K562 (cell line): ENCODE results near the gene PI4K2B. TPM values are rescaled to one million over a fixed set of nuclear protein-coding genes. Genes with fewer than 3 reads are reported as not detected.
"Not testable (repeated sequence)": the region's sequence is repeated elsewhere in the genome, so short reads cannot be mapped to it uniquely, and the experiment has no call there.

ENCODE experiments used
- ATAC-seq: fragments of 200-7000 bp; cut with Tn5 transposase; 3 replicates; pipeline ENCODE4 v1.9.1; 2020; ENCODE audit warnings: moderate library complexity
- BruUV-seq: library from RNA; stranded (reverse); fragments of 400-500 nt; replicated peaks from 2 replicates; lab custom pipeline; 2021; lab: Mats Ljungman, UMichigan
- CTCF ChIA-PET: fragments of 300-600 bp; formaldehyde crosslinking; extraction: SDS; loops from one replicate; lab custom pipeline; 2021; ENCODE audit warnings: low intra/inter-chr PET ratio; lab: Yijun Ruan, JAX
- POLR2A ChIA-PET: fragments of 300-600, 350-650 bp; sonication (Branson Sonifier 250); formaldehyde crosslinking; extraction: SDS; loops from one replicate; lab custom pipeline; 2021; ENCODE audit warnings: antibody characterized with exemption, inconsistent platforms; lab: Yijun Ruan, JAX
- DNase-seq, 4 experiments: peaks; one replicate each; pipeline versions ENCODE4 v3.0.0 to v3.0.0-alpha.2; 2011 to 2018; ENCODE audit warnings: low spot score in 3 of 4, mixed read lengths in 3 of 4; ENCODE audit errors: extremely low read depth in 1 of 4
- FAIRE-seq: peaks from 2 replicates; lab custom pipeline; 2011; peaks lifted over from hg19 to GRCh38; lab: Jason Lieb, UNC
- H2AFZ ChIP-seq: 2 replicates; pipeline ENCODE4 v1.6.0; 2011; ENCODE audit warnings: low read depth, low read length, control low read depth, inconsistent platforms
- H3K27ac ChIP-seq: fragments of 200-600 bp; 3 replicates; pipeline ENCODE4 v1.8.0; 2011; ENCODE audit warnings: low read depth, mild to moderate bottlenecking, control low read depth, inconsistent platforms, low read length, moderate library complexity, mixed read lengths; ENCODE audit errors: extremely low read depth
- H3K27me3 ChIP-seq, 2 experiments: fragments of 300-600 bp in 1 of 2; 2 replicates in 1 of 2; 3 replicates in 1 of 2; pipeline versions ENCODE4 v1.6.0 to v1.8.0; 2011; ENCODE audit warnings: inconsistent platforms in 2 of 2, low read length in 2 of 2, mild to moderate bottlenecking in 1 of 2, mixed read lengths in 1 of 2, moderate library complexity in 1 of 2; ENCODE audit not compliant: control insufficient read depth in 2 of 2, insufficient read depth in 2 of 2
- H3K36me3 ChIP-seq: fragments of 300-600 bp; 3 replicates; pipeline ENCODE4 v1.8.0; 2011; ENCODE audit warnings: mild to moderate bottlenecking, low read length, inconsistent platforms; ENCODE audit not compliant: control insufficient read depth, insufficient read depth
- H3K4me1 ChIP-seq, 2 experiments: fragments of 200-600 bp in 1 of 2; replicated peaks in 1 of 2; 2 replicates in 1 of 2; 3 replicates in 1 of 2; pipeline versions ENCODE4 v1.5.1 to v1.8.0; 2011; ENCODE audit warnings: inconsistent platforms in 2 of 2, low read length in 2 of 2, mild to moderate bottlenecking in 1 of 2, mixed read lengths in 1 of 2, moderate library complexity in 1 of 2; ENCODE audit not compliant: control insufficient read depth in 2 of 2, insufficient read depth in 2 of 2
- H3K4me2 ChIP-seq: 2 replicates; pipeline ENCODE4 v1.6.1; 2011; ENCODE audit warnings: low read length, control low read depth, inconsistent platforms, mixed read lengths; ENCODE audit not compliant: insufficient read depth
- H3K4me3 ChIP-seq: fragments of 200-600 bp; sonication (generic), shearing (Covaris generic); 2 replicates; pipeline ENCODE4 v1.5.1; 2016; ENCODE audit warnings: control low read depth, inconsistent platforms
- H3K79me2 ChIP-seq: fragments of 200-600 bp; 3 replicates; pipeline ENCODE4 v1.8.0; 2011; ENCODE audit warnings: low read length, inconsistent platforms; ENCODE audit not compliant: control insufficient read depth, insufficient read depth
- H3K9ac ChIP-seq, 2 experiments: 2 replicates each; pipeline versions ENCODE4 v1.6.0 to v1.6.1; 2011; ENCODE audit warnings: low read depth in 2 of 2, low read length in 2 of 2, control low read depth in 1 of 2, inconsistent platforms in 1 of 2, mild to moderate bottlenecking in 1 of 2, mixed read lengths in 1 of 2; ENCODE audit not compliant: insufficient read depth in 1 of 2
- H3K9me1 ChIP-seq: one replicate; pipeline ENCODE4 v1.6.0; 2011; ENCODE audit warnings: inconsistent platforms, mild to moderate bottlenecking, low read length, moderate library complexity; ENCODE audit not compliant: control insufficient read depth, insufficient read depth
- H3K9me3 ChIP-seq: replicated peaks from 2 replicates; pipeline ENCODE4 v1.5.1; 2011; ENCODE audit warnings: low read depth, low read length, inconsistent platforms; ENCODE audit not compliant: control insufficient read depth, insufficient read depth
- H4K20me1 ChIP-seq: replicated peaks from 2 replicates; pipeline ENCODE4 v1.6.1; 2011; ENCODE audit warnings: low read length, inconsistent platforms, mixed read lengths; ENCODE audit not compliant: control insufficient read depth, insufficient read depth
- SOX6 ChIP-seq: fragments of 450-650 bp; IDR thresholded peaks from 2 replicates; pipeline ENCODE4 v1.6.1; 2014; ENCODE audit warnings: mild to moderate bottlenecking
- TEAD4 ChIP-seq, 2 experiments: sonication (generic) in 1 of 2; formaldehyde crosslinking in 1 of 2; IDR thresholded peaks; 2 replicates each; pipeline versions ENCODE4 v1.6.1 to v1.8.0; 2012 to 2022; ENCODE audit warnings: borderline replicate concordance in 1 of 2, inconsistent platforms in 1 of 2, low read length in 1 of 2, mild to moderate bottlenecking in 1 of 2, missing genetic modification reagents in 1 of 2
- ZNF57 ChIP-seq: fragments of 450-650 bp; formaldehyde crosslinking; IDR thresholded peaks from 2 replicates; pipeline ENCODE4 v1.4.0; 2020; ENCODE audit warnings: mild to moderate bottlenecking, moderate library complexity
- WGBS: fragments of 100-300 bp; shearing (Covaris generic); methylation state at CpG from one replicate; pipeline ENCODE4 v1.1.6; 2016; ENCODE audit warnings: low coverage, mixed read lengths; ENCODE audit not compliant: insufficient coverage; ENCODE audit errors: missing lambda C conversion rate; 5-methylcytosine and 5-hydroxymethylcytosine counted together
- in situ Hi-C: fragments of 300-500 bp; cut with MboI; formaldehyde crosslinking; loops from 4 replicates; pipeline ENCODE4 v1.15.0; 2018; ENCODE audit warnings: inconsistent platforms, mixed read lengths
- intact Hi-C: fragments of 100-400 bp; cut with micrococcal nuclease; formaldehyde crosslinking; loops from 2 replicates; pipeline ENCODE4 v1.14.2; 2022
- polyA plus RNA-seq, 8 experiments: library from polyadenylated mRNA; depleted of rRNA in 4 of 8; stranded (reverse) in 5 of 8; unstranded in 3 of 8; fragments of >200 nt; fragmentation: Nextera tagmentation in 2 of 8; fragmentation: Illumina TruSeq in 1 of 8; extraction: Ambion mirVana in 2 of 8; extraction: Trizol in 1 of 8; gene quantifications; 2 replicates each; pipeline versions ENCODE4 v1.2.1 to v1.2.3, GENCODE V29; 2011 to 2014; ENCODE audit warnings: inconsistent platforms in 1 of 8, missing spikeins in 1 of 8
- total RNA-seq, 7 experiments: library from RNA; depleted of rRNA in 6 of 7; stranded (reverse); fragments of >200 nt in 6 of 7; fragmentation: Illumina TruSeq in 2 of 7; extraction: Trizol in 2 of 7; gene quantifications; 2 replicates each; pipeline versions ENCODE4 v1.2.1 to v1.2.3, GENCODE V29; 2011 to 2021; ENCODE audit warnings: low replicate concordance in 1 of 7

Gene PI4K2B
- total and polyA plus RNA-seq, 9 of the 15 experiments (the other 6 are each of a cell fraction or from before 2014, with no cell fraction given), result 4.5 to 21.4 (median 16.5) TPM

GRCh38 chr4:25246680-25247611, 13.1 kb downstream of the PI4K2B start:
- H3K4me2 ChIP-seq, result no peak overlapping the region
- H3K27me3 ChIP-seq, result no peaks in the 10 kb centered on the region
- intact Hi-C loops, result no loop called here
- FAIRE-seq, result no peak
- TF ChIP-seq SOX6 (no peak), ZNF57 (no peak)
- TF ChIP-seq, all 486 proteins: peak for 0
- ChIA-PET POLR2A (interaction anchor here (0.5 to 0.9 kb wide), 2 partner anchors 29 to 463 kb away, joined by 3 to 5 read pairs; no protein-coding TSS in a partner anchor), CTCF (no interaction called here)
- H4K20me1 ChIP-seq, result no peaks in the 10 kb centered on the region
- no peak overlapping the region for H2AFZ ChIP-seq
- in situ Hi-C loops, result no loop called here
- H3K9ac ChIP-seq, result peak overlapping the region in 1 of 2 experiments; percentile 52; a peak in 1 of 4 replicates
- H3K9me1 ChIP-seq, result no peaks in the 10 kb centered on the region
- peaks cover 0 to 18% of the 10 kb centered on the region in 2 experiments; a peak in 4 of 5 replicates for H3K4me1 ChIP-seq
- peaks cover 6% of the 10 kb centered on the region; the same call in 2 of the 3 replicates for H3K36me3 ChIP-seq
- peak; percentile 39 for ATAC-seq
- WGBS, result 89% methylated on average over 22 of the region's 22 CpGs
- BruUV-seq, result no TSS peak
- H3K27ac ChIP-seq, result no peak overlapping the region
- H3K4me3 ChIP-seq, result no peak overlapping the region
- peaks cover 2% of the 10 kb centered on the region; the same call in 1 of the 2 replicates for H3K9me3 ChIP-seq
- peaks cover 38% of the 10 kb centered on the region for H3K79me2 ChIP-seq
- no peak for DNase-seq

DNA sequence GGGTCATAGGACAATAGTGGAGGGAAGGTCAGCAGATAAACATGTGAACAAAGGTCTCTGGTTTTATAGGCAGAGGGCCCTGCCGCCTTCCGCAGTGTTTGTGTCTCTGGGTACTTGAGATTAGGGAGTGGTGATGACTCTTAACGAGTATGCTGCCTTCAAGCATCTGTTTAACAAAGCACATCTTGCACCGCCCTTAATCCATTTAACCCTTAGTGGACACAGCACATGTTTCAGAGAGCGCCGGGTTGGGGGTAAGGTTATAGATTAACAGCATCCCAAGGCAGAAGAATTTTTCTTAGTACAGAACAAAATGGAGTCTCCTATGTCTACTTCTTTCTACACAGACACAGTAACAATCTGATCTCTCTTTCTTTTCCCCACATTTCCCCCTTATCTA, 15.0 kb downstream of the PI4K2B start:
- H3K36me3 ChIP-seq; H3K27ac ChIP-seq; H3K4me2 ChIP-seq; H3K27me3 ChIP-seq; H2AFZ ChIP-seq; in situ Hi-C loops; POLR2A ChIA-PET; H4K20me1 ChIP-seq; H3K9me1 ChIP-seq; ATAC-seq; FAIRE-seq; intact Hi-C loops; BruUV-seq; H3K9me3 ChIP-seq; H3K9ac ChIP-seq; H3K4me3 ChIP-seq; CTCF ChIA-PET; TF ChIP-seq TEAD4 (CRISPR knock-in tag; IDR thresholded peaks at IDR 0.05; ENCODE audit: borderline replicate concordance): not testable (repeated sequence)
- DNase-seq, result peak in 1 of 4 experiments; percentile 47
- peaks cover 0 to 18% of the 10 kb centered on the region in 2 experiments; a peak in 4 of 5 replicates for H3K4me1 ChIP-seq
- peaks cover 38% of the 10 kb centered on the region for H3K79me2 ChIP-seq
- WGBS, result 4% methylated on average over 5 of the region's 6 CpGs
- peak; percentile 26; the same call in 1 of the 2 replicates for TF ChIP-seq TEAD4 (IDR thresholded peaks at IDR 0.05; ENCODE audit: low read length)
